ENCODE data around the gene SPTLC2. TPM values are rescaled to one million over a fixed set of nuclear protein-coding genes. Genes with fewer than 3 reads are reported as not detected.

The SPTLC2 gene
- total and polyA plus RNA-seq, 2 of the 13 experiments (the other 11 are each of a cell fraction or from before 2014, with no cell fraction given) = 17.4 to 17.5 TPM

- TF ChIP-seq ZNF800 (CRISPR knock-in tag; IDR thresholded peaks at IDR 0.05) (peak; percentile 71; the same call in 1 of the 2 replicates), RFXANK (CRISPR knock-in tag; IDR thresholded peaks at IDR 0.05) (no peak), KAT8 (CRISPR knock-in tag; IDR thresholded peaks at IDR 0.05) (no peak), SOX5 (CRISPR knock-in tag; IDR thresholded peaks at IDR 0.05; ENCODE audit: borderline replicate concordance) (no peak), GRHL1 (CRISPR knock-in tag; conservative IDR thresholded peaks at IDR 0.05) (no peak), ZNF737 (CRISPR knock-in tag; IDR thresholded peaks at IDR 0.05; ENCODE audit: borderline replicate concordance) (0 out of 2 replicates have a peak, but pooled peaks have one; percentile 46), KDM6A (CRISPR knock-in tag; IDR thresholded peaks at IDR 0.05; ENCODE audit: low read depth) (no peak), SRSF4 (IDR thresholded peaks at IDR 0.05; ENCODE audit: low read depth, low read length, poor library complexity, severe bottlenecking) (no peak), RCOR2 (CRISPR knock-in tag; IDR thresholded peaks at IDR 0.05) (no peak), MIER3 (CRISPR knock-in tag; IDR thresholded peaks at IDR 0.05; ENCODE audit: borderline replicate concordance) (no peak; the same call in 1 of the 2 replicates), ZKSCAN5 (CRISPR knock-in tag; IDR thresholded peaks at IDR 0.05) (0 out of 2 replicates have a peak, but pooled peaks have one; percentile 46), ETS1 (CRISPR knock-in tag; IDR thresholded peaks at IDR 0.05) (peak; percentile 86; the same call in 1 of the 2 replicates), ATF1 (CRISPR knock-in tag; IDR thresholded peaks at IDR 0.05) (no peak), TEAD3 (CRISPR knock-in tag; optimal IDR thresholded peaks at IDR 0.05; ENCODE audit: borderline replicate concordance) (peak; percentile 49), ZBTB20 (CRISPR knock-in tag; IDR thresholded peaks at IDR 0.05; ENCODE audit: borderline replicate concordance, low read depth) (no peak; the same call in 1 of the 2 replicates), NFKB2 (CRISPR knock-in tag; IDR thresholded peaks at IDR 0.05; ENCODE audit: borderline replicate concordance) (peak; percentile 80), HNF1B (CRISPR knock-in tag; IDR thresholded peaks at IDR 0.05) (0 out of 2 replicates have a peak, but pooled peaks have one; percentile 39), ZNF263 (CRISPR knock-in tag; IDR thresholded peaks at IDR 0.05) (peak; percentile 32; the same call in 1 of the 2 replicates), ZFP36L1 (CRISPR knock-in tag; IDR thresholded peaks at IDR 0.05) (no peak), BRD4 (CRISPR knock-in tag; IDR thresholded peaks at IDR 0.05) (no peak), THAP8 (CRISPR knock-in tag; IDR thresholded peaks at IDR 0.05; ENCODE audit: borderline replicate concordance) (peak; percentile 86; the same call in 1 of the 2 replicates), ZMYM4 (CRISPR knock-in tag; IDR thresholded peaks at IDR 0.05) (no peak), SYNCRIP (IDR thresholded peaks at IDR 0.05; ENCODE audit: insufficient read depth, low read depth, low read length) (no peak)
Observed at GRCh38 chr14:77498120-77498979, 118.1 kb downstream of the SPTLC2 start, which contains the start of gene ISM2 (continued).
